Lung (tissue), 12 donors: ENCODE results near the gene GGA2. TPM values are rescaled to one million over a fixed set of nuclear protein-coding genes. Genes with fewer than 3 reads are reported as not detected.

Experiments
- ATAC-seq: fragments of 200-7000 bp; cut with Tn5 transposase; one replicate; pipeline ENCODE4 v1.9.1; 2020; ENCODE audit warnings: moderate number of reproducible peaks; ENCODE audit not compliant: insufficient read depth, low FRiP score
- DNase-seq, 3 donors: peaks; one replicate each; pipeline ENCODE4 v3.0.0-alpha.2; 2013 to 2017
- H3K27ac ChIP-seq, 2 donors: one replicate each; pipeline ENCODE4 v1.5.1; 2013; ENCODE audit warnings: mild to moderate bottlenecking in 2 of 2, moderate library complexity in 2 of 2, control low read depth in 1 of 2, inconsistent platforms in 1 of 2, low read depth in 1 of 2, low read length in 1 of 2
- H3K27me3 ChIP-seq, 3 donors: one replicate each; pipeline ENCODE4 v1.5.1; 2013; ENCODE audit warnings: low read length in 2 of 3; ENCODE audit not compliant: control insufficient read depth in 3 of 3, insufficient read depth in 3 of 3
- H3K36me3 ChIP-seq, 4 donors: one replicate each; pipeline ENCODE4 v1.5.1; 2013; ENCODE audit warnings: low read length in 4 of 4, mild to moderate bottlenecking in 1 of 4, moderate library complexity in 1 of 4; ENCODE audit not compliant: control insufficient read depth in 4 of 4, insufficient read depth in 4 of 4
- H3K4me1 ChIP-seq, 5 donors: one replicate each; pipeline ENCODE4 v1.5.1; 2013; ENCODE audit warnings: low read length in 5 of 5, mild to moderate bottlenecking in 2 of 5, moderate library complexity in 1 of 5; ENCODE audit not compliant: control insufficient read depth in 5 of 5, insufficient read depth in 5 of 5
- H3K4me3 ChIP-seq: one replicate; pipeline ENCODE4 v1.5.1; 2013; ENCODE audit warnings: mild to moderate bottlenecking, control low read depth, moderate library complexity
- H3K9ac ChIP-seq, 2 donors: one replicate each; pipeline ENCODE4 v1.5.1; 2013; ENCODE audit warnings: low read length in 2 of 2, control low read depth in 1 of 2; ENCODE audit not compliant: insufficient read depth in 1 of 2
- H3K9me3 ChIP-seq, 4 donors: one replicate each; pipeline ENCODE4 v1.5.1; 2013; ENCODE audit warnings: low read length in 3 of 4, mild to moderate bottlenecking in 1 of 4, moderate library complexity in 1 of 4; ENCODE audit not compliant: control insufficient read depth in 4 of 4, insufficient read depth in 3 of 4
- CTCF ChIP-seq: IDR thresholded peaks from 2 replicates; pipeline ENCODE4 v1.5.1; 2012; ENCODE audit warnings: mild to moderate bottlenecking; ENCODE audit errors: control extremely low read depth, extremely low read depth
- WGBS, 2 donors: extraction: QIAGEN DNeasy Blood & Tissue Kit; methylation state at CpG; one replicate each; pipeline ENCODE4 v1.1.7; 2013; 5-methylcytosine and 5-hydroxymethylcytosine counted together
- polyA plus RNA-seq, 2 donors: library from polyadenylated mRNA; stranded (reverse); fragments of 200-250 nt; gene quantifications; one replicate each; pipeline ENCODE4 v1.2.1, GENCODE V29; 2013
- total RNA-seq, 2 donors: library from RNA; depleted of rRNA in 1 of 2; stranded (reverse); fragments of >200 nt in 1 of 2; gene quantifications; one replicate each; pipeline ENCODE4 v1.2.1, GENCODE V29; 2014 to 2021
- donor health status: control.
- donor health status: control.
- donor health status: Bipolar disorder and iron deficiency.
- donor health status: healthy.
- donor health status: DM: yes; HTN: yes; CAD: no.

GGA2 gene
- total and polyA plus RNA-seq, 4 donors: 29.4 to 118 (median 63.9) TPM

- Histone ChIP-seq H3K27me3 (no peaks in the 10 kb centered on the region), H3K27ac (no peak overlapping the region), H3K4me1 (peaks cover 0 to 8% (median 0%) of the 10 kb centered on the region in 5 donors), H3K9ac (no peak overlapping the region), H3K36me3 (peaks cover 6 to 17% (median 11%) of the 10 kb centered on the region in 4 donors), H3K9me3 (peaks cover 0 to 2% (median 0%) of the 10 kb centered on the region in 4 donors), H3K4me3 (no peak overlapping the region)
- DNase-seq: peak in 2 of 3 donors; percentile 53 to 64
- 16 to 50% methylated on average over 3 of the region's 3 CpGs for WGBS, 2 donors
- TF ChIP-seq CTCF: no peak
- ATAC-seq: no peak
Observed at GRCh38 chr16:23518435-23518891, 8.2 kb upstream of the GGA2 start.

GRCh38 chr16:23516366-23517137, 6.3 kb upstream of the GGA2 start:
- peaks cover 0 to 8% (median 0%) of the 10 kb centered on the region in 5 donors for H3K4me1 ChIP-seq
- no peaks in the 10 kb centered on the region for H3K27me3 ChIP-seq
- H3K4me3 ChIP-seq: no peak overlapping the region
- H3K9me3 ChIP-seq: no peaks in the 10 kb centered on the region
- no peak overlapping the region for H3K9ac ChIP-seq
- WGBS, 2 donors: 52 to 69% methylated on average over 4 of the region's 4 CpGs
- peaks cover 0 to 6% (median 5%) of the 10 kb centered on the region in 4 donors for H3K36me3 ChIP-seq
- ATAC-seq (no peak), DNase-seq (no peak)
- H3K27ac ChIP-seq: no peak overlapping the region
- TF ChIP-seq CTCF: no peak

GRCh38 chr16:23515881-23516280, 5.6 kb upstream of the GGA2 start:
- no peaks in the 10 kb centered on the region for H3K9me3 ChIP-seq
- no peak for DNase-seq
- no peak overlapping the region for H3K9ac ChIP-seq
- 97 to 98% methylated on average over 5 of the region's 5 CpGs for WGBS, 2 donors
- no peak for ATAC-seq
- no peak for TF ChIP-seq CTCF
- no peak overlapping the region for H3K4me3 ChIP-seq
- H3K27me3 ChIP-seq: no peaks in the 10 kb centered on the region
- peaks cover 0 to 6% (median 5%) of the 10 kb centered on the region in 4 donors for H3K36me3 ChIP-seq
- no peak overlapping the region for H3K27ac ChIP-seq
- peaks cover 0 to 8% (median 0%) of the 10 kb centered on the region in 5 donors for H3K4me1 ChIP-seq
